HG02870 (cell line): ENCODE results near the gene EBF4.
A peak's percentile ranks its signal among the peaks of the same experiment; 100 is the strongest.

ENCODE experiments used
- ATAC-seq: cut with Tn5 transposase; IDR thresholded peaks from one replicate; pipeline ENCODE4 v1.9.1; 2021; ENCODE audit warnings: mild to moderate bottlenecking, moderate library complexity; ENCODE audit not compliant: unreplicated experiment

Gene EBF4, protein sequence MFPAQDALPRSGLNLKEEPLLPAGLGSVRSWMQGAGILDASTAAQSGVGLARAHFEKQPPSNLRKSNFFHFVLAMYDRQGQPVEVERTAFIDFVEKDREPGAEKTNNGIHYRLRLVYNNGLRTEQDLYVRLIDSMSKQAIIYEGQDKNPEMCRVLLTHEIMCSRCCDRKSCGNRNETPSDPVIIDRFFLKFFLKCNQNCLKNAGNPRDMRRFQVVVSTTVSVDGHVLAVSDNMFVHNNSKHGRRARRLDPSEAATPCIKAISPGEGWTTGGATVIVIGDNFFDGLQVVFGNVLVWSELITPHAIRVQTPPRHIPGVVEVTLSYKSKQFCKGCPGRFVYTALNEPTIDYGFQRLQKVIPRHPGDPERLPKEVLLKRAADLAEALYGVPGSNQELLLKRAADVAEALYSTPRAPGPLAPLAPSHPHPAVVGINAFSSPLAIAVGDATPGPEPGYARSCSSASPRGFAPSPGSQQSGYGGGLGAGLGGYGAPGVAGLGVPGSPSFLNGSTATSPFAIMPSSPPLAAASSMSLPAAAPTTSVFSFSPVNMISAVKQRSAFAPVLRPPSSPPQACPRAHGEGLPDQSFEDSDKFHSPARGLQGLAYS

DNA sequence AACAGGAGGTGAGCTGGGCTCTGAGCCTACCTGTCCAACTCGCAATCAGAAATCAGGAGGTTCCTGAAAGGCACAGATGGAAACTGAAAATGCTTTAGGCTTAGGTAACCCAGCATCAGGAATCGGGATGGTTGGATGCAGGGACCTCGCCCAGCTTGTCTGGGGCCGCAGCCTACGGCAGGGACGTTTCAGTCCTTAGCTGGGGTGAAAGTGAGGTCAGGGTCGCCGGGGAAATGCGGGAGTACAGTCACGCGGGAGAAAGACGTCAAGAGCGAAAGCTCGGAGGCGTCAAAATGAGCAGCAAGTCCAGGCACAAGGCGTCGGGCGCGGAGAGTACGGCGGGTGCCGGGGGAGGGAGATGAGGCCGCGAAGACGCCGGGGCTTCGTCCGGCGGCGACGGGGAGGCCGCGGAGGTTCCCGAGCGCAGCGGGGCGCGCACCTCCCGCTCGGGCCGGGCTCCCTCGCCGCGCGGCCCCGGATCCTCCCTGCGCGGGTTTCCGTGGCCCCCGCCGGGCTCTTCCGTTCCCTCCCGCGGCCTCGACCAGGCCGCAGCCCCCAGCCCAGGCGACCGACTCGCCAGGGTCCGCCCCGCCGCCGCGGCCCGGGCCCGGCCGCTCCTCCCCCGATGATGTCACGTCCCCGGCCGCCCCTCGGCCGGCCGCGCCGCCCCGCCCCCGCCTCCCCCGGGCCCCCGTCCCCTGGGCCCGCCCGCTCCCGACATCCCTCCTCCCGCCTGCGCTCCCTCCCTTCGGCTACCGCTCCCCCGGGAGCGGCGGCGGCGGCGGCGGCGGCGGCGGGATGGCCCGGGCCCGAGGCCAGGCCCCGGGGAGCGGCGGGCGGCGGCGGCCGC, at the start of gene EBF4:
Gene EBF4, plus strand, starts transcription at position 745 of the 850 bp plus-strand sequence. CDS start 866 bp downstream, outside the sequence.
- no peak for ATAC-seq

DNA sequence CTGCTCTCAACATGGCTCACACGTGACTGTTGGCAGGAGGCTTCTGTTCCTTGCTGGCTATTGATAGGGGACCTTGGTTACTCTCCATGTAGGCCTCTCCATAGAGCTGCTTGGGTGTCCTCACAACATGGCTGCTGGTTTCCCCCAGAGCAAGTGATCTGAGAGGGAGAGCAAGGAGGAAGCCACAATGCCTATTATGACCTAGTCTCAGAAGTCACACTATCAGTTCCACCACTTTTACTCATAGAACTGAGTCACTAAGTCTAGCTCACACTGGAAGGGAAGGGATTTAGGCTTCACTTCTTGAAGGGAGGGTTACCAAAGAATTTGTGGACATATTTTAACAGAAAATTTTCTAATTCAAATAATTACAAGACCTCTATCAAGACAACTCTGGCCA, 48.9 kb upstream of the EBF4 start:
- ATAC-seq: no peak

DNA sequence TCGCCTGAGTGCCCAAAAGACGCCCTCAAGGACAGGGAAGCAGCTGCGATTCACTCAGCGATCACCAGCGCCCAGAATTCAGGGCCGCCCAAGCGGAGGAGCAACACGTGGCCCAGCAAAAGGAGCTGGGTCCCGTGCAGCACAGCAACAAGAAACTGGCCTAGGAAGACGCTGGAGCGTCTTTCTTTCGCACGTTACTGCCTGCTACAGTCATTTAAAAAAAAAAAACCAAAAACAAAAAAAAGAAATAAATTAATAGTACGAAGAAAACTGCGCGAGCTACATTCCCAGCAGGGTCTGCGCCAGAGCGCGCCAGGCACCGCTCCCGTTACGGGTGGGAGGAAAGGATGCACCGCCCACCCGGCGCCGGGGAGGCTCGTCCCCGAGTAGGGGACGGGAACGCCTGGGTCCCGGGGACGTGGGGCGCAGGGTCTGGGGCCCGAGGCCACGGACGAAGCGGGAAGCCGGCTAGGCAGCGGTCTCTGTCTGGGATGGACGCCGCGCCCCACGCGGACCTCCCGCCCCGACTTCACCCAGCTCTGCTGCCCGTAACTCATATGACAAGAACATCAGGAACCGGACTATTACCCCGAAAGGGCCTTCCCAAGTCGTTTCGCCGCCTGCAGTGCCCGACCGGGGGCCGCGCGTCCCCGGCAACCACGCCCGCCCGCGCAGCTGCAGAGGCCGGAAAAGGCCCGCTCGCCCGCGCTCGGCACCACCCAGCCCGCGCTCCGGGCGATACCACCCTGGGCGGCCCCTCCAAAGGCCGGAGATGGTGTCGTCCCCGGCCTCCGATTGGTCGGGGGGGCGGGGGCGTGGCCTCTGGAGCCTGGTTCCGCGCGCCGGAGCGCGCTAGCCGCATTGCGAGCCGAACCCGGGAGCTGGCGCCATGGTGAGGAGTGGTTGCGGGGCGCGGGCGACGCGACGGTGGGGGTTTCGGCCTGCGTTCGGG, 40.5 kb upstream of the EBF4 start, which contains the start of gene NOP56:
Gene NOP56, plus strand, starts transcription at position 861 of the 952 bp plus-strand sequence. Its CDS starts 29 bp downstream, at position 890.
- ATAC-seq: peak; percentile 70

DNA sequence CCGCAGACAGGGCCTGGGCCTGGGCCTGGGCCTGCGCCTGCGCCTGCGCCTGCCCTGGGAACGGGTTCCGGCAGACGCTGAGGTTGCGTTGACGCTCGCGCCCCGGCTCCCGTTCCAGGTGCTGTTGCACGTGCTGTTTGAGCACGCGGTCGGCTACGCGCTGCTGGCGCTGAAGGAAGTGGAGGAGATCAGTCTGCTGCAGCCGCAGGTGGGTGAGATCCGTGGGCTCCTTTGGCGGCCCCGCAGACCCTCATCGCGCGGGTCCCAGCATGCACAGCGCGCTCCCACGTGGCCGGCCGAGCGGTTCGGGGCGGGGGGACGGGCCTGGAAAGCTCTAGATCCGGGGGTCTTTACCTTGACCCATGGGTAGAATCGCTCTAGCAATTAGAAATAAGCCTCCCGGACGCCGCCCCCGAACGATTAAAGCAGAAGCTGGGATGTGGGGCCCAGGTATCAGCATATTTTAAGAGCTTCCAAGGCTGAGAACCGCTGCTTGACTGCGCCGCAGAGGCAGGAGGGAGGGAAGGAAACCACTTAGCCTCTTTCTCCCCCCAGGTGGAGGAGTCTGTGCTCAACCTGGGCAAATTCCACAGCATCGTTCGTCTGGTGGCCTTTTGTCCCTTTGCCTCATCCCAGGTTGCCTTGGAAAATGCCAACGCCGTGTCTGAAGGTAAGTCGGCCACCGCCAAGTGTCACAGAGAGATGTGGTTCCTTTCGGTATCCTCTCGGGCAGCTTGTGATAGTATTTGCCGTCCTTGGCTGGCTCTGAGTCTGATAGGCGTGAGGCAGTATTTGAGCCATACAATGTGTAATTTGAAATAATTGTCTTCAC, 39.6 kb upstream of the EBF4 start:
- ATAC-seq: peak; percentile 41

DNA sequence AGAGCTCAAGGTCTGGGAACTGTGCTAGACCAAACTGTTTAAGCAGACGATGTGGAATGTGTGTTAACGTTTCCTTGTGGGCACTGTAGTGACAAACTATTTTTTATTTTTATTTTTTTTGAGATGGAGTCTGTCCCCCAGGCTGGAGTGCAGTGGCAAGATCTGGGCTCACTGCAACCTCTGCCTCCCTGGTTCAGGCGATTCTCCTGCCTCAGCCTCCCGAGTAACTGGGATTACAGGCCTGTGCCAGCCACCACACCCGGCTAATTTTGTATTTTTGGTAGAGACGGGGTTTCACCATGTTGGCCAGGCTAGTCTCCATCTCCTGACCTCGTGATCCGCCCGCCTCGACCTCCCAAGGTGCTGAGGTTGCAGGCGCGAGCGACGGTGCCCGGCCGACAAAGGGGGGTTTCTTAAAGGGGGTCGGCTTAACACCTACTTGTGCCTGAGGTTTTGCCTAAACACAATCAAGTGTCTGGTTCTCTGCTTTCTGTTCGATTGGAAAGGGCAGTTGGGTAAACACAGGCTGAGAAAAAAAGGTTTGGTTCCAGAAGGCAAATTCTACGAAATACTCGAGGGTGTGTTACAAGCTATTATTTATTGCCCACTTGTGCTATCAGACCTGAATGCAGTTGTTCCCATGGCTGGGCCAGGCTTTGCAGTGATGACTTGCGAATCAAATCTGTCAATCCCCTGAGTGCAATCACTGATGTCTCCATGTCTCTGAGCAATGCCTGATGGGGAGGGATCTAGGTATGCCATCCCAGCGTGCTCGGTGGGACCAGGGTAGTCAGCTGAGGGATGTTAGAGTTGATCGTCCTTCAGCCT, 38.8 kb upstream of the EBF4 start:
- no peak for ATAC-seq

DNA sequence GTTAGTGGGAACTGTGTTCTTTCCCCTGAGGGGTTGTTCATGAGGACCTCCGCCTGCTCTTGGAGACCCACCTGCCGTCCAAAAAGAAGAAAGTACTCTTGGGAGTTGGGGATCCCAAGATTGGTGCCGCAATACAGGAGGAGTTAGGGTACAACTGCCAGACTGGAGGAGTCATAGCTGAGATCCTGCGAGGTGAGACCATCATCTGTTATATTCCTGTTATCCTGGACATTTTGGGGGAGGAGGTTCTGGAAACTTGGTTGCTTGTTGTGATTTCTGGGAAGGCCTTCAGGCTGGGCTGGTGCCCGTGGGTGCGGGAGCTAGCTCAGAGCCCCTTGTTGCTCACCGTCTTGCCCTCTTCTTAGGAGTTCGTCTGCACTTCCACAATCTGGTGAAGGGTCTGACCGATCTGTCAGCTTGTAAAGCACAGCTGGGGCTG, 38.2 kb upstream of the EBF4 start:
- no peak for ATAC-seq

DNA sequence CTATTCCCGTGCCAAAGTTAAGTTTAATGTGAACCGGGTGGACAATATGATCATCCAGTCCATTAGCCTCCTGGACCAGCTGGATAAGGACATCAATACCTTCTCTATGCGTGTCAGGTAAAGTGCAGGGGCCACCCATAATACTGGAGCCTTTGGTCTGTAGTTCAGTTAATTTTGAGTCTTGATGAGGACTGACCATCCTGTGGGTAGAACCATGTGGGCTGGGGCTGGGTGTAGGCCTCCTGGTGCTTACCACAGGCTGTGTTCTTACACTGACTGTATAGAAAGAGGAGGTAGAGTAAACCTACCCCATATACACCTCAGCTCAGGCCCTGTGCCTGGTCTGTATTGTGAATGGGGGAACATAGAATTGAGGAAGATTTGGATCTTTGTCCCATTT, 37.7 kb upstream of the EBF4 start:
- ATAC-seq: no peak

DNA sequence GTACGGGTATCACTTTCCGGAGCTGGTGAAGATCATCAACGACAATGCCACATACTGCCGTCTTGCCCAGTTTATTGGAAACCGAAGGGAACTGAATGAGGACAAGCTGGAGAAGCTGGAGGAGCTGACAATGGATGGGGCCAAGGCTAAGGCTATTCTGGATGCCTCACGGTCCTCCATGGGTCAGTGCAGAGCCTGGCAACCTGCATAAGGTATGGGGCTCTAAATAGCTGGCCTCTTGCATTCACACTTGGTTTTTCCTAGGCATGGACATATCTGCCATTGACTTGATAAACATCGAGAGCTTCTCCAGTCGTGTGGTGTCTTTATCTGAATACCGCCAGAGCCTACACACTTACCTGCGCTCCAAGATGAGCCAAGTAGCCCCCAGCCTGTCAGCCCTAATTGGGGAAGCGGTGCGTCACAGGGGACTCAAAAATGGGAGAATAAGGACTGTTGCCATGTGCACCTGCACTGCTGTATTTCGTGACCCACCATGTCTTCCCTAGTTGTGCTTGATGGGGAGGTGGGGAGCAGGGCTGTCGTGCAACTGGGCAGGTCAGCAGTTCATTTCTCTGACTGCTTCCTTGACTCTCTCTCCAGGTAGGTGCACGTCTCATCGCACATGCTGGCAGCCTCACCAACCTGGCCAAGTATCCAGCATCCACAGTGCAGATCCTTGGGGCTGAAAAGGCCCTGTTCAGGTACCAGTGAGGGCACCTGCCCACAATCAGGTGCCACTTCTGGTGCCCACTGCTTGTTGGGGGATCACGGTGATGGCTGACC, 37.1 kb upstream of the EBF4 start:
- no peak for ATAC-seq

DNA sequence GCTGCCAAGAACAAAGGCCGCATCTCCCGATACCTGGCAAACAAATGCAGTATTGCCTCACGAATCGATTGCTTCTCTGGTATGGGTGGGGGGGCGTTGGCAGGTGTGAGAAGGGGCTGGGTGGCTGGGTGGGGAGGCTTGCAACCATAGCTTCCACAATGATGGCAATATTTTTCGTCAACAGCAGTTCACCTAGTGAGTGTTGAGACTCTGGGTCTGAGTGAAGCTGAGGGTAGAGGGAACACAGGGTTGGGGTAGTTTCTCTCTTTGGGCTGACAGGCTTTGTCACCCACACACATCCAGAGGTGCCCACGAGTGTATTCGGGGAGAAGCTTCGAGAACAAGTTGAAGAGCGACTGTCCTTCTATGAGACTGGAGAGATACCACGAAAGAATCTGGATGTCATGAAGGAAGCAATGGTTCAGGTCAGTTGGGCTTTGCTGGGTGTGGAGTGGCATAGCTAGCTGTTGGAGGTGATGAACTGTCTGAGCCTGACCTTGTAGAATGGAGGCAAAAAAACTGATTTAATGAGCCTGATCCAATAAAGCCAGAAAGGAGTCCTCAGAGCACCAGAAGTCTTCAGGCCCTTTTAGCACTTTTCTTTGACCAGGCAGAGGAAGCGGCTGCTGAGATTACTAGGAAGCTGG, 36.0 kb upstream of the EBF4 start:
- ATAC-seq: no peak

DNA sequence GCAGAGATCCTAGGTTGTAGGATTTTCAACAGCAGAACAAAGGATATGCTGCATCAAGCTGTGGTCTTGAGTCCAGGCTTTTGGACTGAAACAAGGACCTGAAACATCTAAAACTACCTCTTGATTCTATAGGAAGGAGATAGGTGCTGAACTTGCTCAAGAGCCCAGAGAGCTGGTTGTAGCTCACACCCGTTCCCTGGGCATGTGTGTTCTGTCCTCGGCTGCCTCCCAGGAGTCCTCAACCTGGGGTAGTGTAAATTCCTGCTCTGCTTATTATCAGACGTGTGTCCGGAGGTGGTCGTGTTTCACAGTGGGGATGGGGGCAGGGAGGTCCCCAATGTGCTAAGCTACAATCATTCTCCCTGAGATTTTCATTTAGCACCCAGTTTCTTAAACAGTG, 35.3 kb upstream of the EBF4 start:
- no peak for ATAC-seq

DNA sequence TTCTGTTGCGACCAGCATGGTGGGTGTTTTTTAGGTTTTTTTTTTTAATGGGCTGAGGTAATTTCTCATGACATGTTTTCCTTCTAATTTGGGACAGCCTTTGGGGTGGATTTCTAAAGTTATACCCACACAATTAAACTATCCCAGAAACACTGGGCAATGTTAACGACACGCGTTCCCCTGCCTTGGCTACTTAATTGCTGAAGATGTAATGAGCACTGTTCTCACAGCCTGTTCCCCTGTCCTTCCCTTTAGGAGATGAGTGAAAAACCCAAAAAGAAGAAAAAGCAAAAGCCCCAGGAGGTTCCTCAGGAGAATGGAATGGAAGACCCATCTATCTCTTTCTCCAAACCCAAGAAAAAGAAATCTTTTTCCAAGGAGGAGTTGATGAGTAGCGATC, 34.9 kb upstream of the EBF4 start:
- ATAC-seq: no peak

DNA sequence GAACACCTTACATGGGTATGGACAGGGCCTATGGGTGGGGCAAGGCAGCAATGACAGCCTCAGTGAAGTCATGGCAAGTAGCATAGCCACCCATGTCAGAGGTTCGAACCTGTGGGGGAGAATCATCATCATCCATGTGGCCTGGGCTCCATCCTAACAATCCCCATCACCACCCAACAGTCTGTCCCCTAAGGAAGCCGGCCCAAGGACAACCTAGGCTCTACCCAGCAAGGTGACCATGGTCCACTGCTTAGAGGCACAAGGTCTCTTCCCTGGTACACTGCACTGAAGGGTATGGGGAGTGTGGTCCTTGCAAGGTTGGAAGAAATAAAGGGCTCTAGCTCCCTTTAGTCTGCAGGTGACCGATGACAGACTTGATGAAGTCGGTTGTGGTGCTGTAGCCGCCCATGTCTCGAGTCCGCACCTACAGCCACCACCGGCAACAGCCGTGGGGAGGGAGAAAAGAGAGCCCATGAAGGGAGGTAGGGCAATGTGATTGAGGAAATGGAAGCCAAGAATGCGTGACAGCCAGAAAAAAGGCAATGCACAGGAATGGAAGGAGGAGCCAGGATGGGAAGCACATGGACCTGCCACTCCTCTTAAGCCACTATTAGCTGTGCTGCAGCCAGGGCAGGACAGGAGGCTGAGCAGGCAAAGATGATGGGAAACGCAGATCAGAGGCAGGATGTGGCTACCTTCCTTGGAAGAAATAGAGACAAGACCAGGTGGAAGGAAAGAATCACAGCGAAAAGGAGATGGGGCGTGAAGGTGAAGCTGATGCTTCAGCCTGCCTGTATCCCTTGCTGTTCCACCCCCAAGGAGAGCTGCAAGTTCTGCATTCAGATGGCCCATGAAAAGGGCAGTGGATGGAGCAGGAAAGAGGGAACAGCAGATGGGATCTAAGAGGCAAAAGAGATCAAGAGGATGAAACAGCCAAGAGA, 33.9 kb upstream of the EBF4 start:
- ATAC-seq: no peak

DNA sequence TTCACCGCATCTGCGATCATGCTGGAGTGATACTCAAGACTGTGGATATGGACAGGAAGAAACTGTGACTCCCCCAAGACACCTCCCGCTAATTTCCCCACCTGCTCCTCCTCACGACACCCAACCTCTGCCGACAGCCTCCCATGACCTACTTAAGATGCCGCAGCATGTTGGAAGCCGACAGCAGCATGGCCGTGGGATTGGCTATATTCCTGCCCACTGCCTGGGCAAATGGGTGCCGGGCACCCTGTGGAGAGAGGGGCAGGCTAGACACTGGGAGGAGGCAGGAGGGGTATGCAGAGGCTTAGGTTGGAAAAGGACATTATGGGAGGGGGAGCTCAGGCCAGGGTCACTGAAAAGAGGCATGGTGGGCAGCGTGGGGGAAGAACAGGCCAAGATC, 33.0 kb upstream of the EBF4 start:
- no peak for ATAC-seq

DNA sequence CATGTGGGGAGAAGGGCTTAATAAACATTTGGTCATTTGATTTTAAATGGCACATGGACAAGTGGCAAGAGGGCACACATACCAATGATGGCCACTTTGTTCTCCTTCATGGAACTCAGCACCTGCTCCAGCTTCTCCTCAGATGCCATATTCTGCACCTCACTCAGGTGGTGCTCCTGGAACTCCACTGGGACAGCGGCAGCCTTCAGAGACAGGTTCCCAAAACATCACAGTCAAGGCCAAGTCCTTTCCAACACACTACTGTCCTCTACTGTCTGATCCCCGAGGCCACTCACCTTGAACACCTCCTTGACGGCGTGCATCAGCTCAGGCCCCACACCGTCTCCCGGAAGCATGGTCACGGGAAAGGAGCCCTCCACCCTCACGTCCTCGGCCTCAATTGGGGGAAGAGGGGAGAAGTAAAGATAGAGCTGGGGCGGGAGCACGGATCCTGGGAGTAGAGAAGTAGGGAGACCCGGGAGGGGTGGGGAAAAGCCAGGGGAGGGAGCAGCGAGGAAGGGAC, 29.2 kb upstream of the EBF4 start:
- ATAC-seq: no peak

DNA sequence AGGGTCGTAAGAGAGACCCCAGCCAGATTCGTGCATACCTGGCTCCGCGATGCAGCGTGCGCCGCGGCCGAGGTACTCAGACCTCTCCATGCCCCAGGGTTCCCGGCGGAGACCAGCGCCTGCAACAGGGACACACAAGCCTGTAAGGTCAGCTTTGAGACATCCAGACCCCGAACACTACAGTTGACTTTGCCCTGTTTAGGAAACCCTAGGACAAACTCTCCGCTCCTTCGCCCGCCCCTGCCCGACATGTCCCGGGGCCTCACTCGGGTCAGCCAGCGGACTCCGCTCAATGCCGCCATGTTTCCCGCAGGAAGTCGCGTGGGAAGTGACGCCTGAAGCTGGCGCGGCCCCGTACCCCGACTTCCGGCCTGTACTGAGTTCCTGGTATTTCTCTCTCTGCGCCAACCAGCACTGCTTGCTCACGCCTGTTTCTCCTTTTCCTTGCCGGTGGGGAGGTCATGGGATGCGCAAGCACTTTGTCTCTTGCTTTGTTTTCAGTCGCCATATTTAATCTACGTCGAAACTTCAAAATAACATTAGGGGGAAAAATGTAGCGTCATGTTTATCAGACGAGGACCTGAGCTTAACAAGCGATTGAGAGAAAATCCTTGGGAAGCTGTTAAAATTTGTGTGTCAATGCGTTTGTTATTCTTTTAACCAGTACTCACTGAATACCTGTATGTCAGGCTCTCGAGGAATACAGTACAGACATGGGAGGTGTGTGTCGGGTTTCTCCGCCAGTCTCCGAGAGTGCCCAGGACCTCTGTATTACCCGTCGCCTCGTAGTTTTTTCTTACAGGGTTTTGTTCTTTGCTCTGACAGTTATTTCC, 28.5 kb upstream of the EBF4 start, which contains the start of gene IDH3B:
Gene IDH3B, minus strand, starts transcription at position 330 of the 833 bp plus-strand sequence. Its CDS starts 28 bp downstream, at position 302.
- no peak for ATAC-seq
